Stromal cell of bone marrow (primary cell): ENCODE measurements around the gene SYNM.
A peak's percentile ranks its signal among the peaks of the same experiment; 100 is the strongest.

ENCODE experiments used
- DNase-seq: peaks from one replicate; pipeline ENCODE4 v3.0.0-alpha.2; 2012; ENCODE audit warnings: low read depth

The SYNM gene

GRCh38 chr15:99143655-99144610, 39.1 kb downstream of the SYNM start:
- DNase-seq = peak; percentile 60

- no peak for DNase-seq
Observed at GRCh38 chr15:99145005-99145404, 40.1 kb downstream of the SYNM start.

GRCh38 chr15:99145778-99146177, 40.9 kb downstream of the SYNM start:
- DNase-seq = no peak

- DNase-seq = no peak
Observed at GRCh38 chr15:99146661-99147060, 41.8 kb downstream of the SYNM start.

GRCh38 chr15:99148851-99149276, 44.0 kb downstream of the SYNM start:
- no peak for DNase-seq

- no peak for DNase-seq
Observed at GRCh38 chr15:99149366-99149765, 44.5 kb downstream of the SYNM start.

- no peak for DNase-seq
Observed at GRCh38 chr15:99151156-99151555, 46.3 kb downstream of the SYNM start.

GRCh38 chr15:99153026-99153535, 48.2 kb downstream of the SYNM start:
- no peak for DNase-seq

- no peak for DNase-seq
Observed at GRCh38 chr15:99154271-99154670, 49.4 kb downstream of the SYNM start.

- no peak for DNase-seq
Observed at GRCh38 chr15:99155961-99156443, 51.1 kb downstream of the SYNM start.

- no peak for DNase-seq
Observed at GRCh38 chr15:99157456-99157855, 52.6 kb downstream of the SYNM start.

- DNase-seq = no peak
Observed at GRCh38 chr15:99158626-99159412, 53.9 kb downstream of the SYNM start.

- DNase-seq = no peak
Observed at GRCh38 chr15:99163271-99164062, 58.6 kb downstream of the SYNM start.

GRCh38 chr15:99164119-99164518, 59.2 kb downstream of the SYNM start:
- no peak for DNase-seq

- DNase-seq = no peak
Observed at GRCh38 chr15:99165020-99165790, 60.3 kb downstream of the SYNM start.

GRCh38 chr15:99165956-99166689, 61.2 kb downstream of the SYNM start:
- DNase-seq = no peak

GRCh38 chr15:99167201-99167600, 62.3 kb downstream of the SYNM start:
- no peak for DNase-seq

GRCh38 chr15:99167640-99168039, 62.8 kb downstream of the SYNM start:
- no peak for DNase-seq

- DNase-seq = no peak
Observed at GRCh38 chr15:99168601-99169580, 64.0 kb downstream of the SYNM start.
